ENCODE data around the gene ARHGAP12.
A peak's percentile ranks its signal among the peaks of the same experiment; 100 is the strongest.

ARHGAP12 gene

GRCh38 chr10:31760674-31761081 lies 168.0 kb downstream of the ARHGAP12 start:
- no peak for DNase-seq

DNA sequence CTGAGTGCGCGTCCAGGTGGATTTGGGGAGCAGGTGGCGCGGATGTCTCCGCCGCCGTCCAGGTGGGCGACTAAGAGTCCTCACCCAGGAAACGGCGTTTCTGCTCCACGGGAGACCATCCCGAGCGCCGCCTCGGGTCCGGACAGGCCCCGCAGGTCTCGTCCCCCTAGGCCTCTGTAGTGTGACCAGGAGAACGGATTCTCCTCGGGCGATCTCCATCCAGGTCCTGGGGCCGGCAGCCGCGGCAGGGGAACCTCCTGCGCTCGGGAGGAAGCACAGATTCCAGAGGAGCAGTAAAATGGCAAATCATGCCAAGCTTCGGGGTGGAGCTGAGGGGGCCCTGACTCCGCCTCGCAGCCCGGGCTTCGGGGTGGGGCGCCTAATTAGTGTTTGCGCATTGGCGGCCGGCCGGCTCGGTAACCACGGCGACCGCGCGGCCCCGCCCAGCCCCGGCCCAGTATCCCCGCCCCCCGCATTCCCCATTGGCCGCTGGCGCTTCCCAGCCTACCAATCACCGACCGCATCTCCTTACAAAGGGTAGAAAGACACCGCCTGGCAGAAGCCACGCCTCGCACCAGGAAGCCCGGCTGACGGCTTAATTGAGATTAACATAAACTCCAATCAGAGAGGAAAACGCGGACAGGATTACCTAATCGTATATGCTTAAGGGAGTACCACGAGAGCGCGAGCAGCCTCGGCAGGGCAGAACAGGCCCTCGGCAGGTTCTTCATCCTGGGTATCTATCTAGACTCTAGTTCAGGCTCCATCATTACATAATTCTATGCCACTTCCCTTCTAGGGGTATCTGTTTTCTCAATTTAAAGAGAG lies 168.6 kb downstream of the ARHGAP12 start:
- peak; percentile 93 for DNase-seq

DNA sequence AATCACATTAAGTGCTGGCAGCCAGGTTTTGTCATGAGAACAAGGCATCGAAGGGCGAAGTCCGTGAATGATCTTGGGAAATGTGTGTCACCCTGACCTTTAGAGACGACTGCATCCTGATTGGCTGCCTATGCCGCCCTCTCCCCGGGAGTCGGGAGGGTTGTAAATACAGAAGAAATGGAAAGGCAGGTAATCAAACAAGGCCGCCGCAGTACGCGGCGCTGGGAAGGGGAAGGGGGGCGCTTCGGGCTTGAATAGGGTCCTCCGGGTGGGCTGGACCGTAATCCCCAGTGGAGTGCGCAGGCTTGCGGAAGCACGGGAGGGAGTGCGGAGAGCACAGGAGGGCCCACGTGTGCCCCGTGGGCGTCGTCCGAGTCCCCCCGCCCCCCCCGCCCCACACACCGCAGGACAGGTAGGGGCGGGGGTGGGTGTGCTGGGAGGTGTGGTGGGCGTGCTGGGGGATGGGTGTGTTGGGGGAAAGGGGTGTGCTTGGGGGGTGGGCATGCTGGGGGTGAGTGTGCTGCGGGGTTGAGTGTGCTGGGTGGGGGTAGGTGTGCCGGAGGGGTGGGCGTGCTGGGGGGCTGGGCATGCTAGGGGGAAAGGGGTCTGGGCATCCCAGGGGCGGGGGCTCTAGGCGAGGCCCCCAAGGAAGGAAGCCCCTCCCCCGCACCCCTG lies 169.4 kb downstream of the ARHGAP12 start:
- peak; percentile 74 for DNase-seq

GRCh38 chr10:31758495-31758894 lies 170.1 kb downstream of the ARHGAP12 start:
- no peak for DNase-seq

- peak; percentile 69 for DNase-seq
These were observed 170.8 kb downstream of the ARHGAP12 start for GRCh38 chr10:31757831-31758230.

DNA sequence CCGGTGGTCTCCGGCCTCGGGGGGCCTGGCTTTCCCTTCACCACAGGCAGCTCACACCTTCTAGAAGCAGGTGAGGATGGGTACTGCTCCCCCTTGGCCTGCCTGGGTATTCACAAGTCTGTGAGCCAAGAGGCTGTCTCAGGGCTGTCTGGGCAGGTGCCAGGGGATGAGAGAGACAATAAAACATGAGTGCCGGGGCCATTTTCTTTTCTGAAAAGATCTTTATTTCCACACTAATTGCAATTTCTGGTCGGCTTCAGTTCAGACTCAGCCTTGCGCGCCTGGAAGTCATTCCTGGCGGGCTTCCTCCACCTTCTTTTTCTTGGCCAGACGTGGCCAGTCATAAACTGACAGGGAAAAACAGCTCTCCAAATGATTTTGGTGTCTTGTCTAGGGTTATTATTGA lies 171.2 kb downstream of the ARHGAP12 start:
- DNase-seq, result no peak

DNA sequence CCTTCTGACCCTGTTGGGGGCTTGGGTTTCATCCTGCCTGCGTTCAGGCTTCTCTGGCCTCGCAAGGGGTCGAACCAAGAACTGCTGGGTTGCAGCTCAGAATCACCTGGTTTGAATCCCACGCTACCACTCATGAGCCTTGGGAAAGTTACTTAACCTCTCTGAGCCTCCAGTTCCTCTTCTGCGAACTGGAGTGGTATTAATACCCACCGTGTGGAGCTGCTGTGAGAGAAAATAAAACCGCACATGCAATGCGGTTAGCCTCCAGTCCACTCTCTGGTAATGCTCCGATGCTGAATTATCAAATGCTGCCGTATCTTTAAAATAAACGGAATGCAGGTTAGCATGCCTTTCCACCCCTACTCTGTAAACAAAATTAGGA lies 171.9 kb downstream of the ARHGAP12 start:
- no peak for DNase-seq

- no peak for DNase-seq
These were observed 172.4 kb downstream of the ARHGAP12 start for GRCh38 chr10:31756101-31756728.

All from retina (tissue), 1 donor.